ENCODE data around the gene PIAS4. TPM values are rescaled to one million over a fixed set of nuclear protein-coding genes. Genes with fewer than 3 reads are reported as not detected.

The PIAS4 gene
- total and polyA plus RNA-seq, 2 of the 13 experiments (the other 11 are each of a cell fraction or from before 2014, with no cell fraction given) = 9.0 to 20.1 TPM

GRCh38 chr19:3986260-3987041, 21.1 kb upstream of the PIAS4 start (continued):
- TF ChIP-seq SYNCRIP (IDR thresholded peaks at IDR 0.05; ENCODE audit: insufficient read depth, low read depth, low read length) (no peak), HDAC1 (CRISPR knock-in tag; IDR thresholded peaks at IDR 0.05) (peak; percentile 30; the same call in 1 of the 2 replicates), ZNF235 (CRISPR knock-in tag; IDR thresholded peaks at IDR 0.05; ENCODE audit: borderline replicate concordance) (no peak), CBX2 (IDR thresholded peaks at IDR 0.05; ENCODE audit: low read depth, low read length) (no peak), CBX2 (CRISPR knock-in tag; IDR thresholded peaks at IDR 0.05; ENCODE audit: low read depth) (no peak), RAD21 (CRISPR knock-in tag; IDR thresholded peaks at IDR 0.05) (peak; percentile 38), RXRA (CRISPR knock-in tag; IDR thresholded peaks at IDR 0.05) (peak; percentile 62; the same call in 1 of the 2 replicates), AHR (CRISPR knock-in tag; IDR thresholded peaks at IDR 0.05) (no peak), ZKSCAN1 (IDR thresholded peaks at IDR 0.05; ENCODE audit: low read length) (peak; percentile 90), HOXA5 (CRISPR knock-in tag; IDR thresholded peaks at IDR 0.05) (0 out of 2 replicates have a peak, but pooled peaks have one; percentile 43), SKIL (CRISPR knock-in tag; IDR thresholded peaks at IDR 0.05; ENCODE audit: borderline replicate concordance) (no peak), MED8 (CRISPR knock-in tag; IDR thresholded peaks at IDR 0.05; ENCODE audit: insufficient replicate concordance) (peak; percentile 12), ZNF335 (CRISPR knock-in tag; IDR thresholded peaks at IDR 0.05) (no peak), HHEX (CRISPR knock-in tag; IDR thresholded peaks at IDR 0.05) (no peak), ATF7 (IDR thresholded peaks at IDR 0.05) (no peak), ATF7 (CRISPR knock-in tag; IDR thresholded peaks at IDR 0.05) (no peak), HOXA7 (CRISPR knock-in tag; IDR thresholded peaks at IDR 0.05) (no peak), FLYWCH1 (CRISPR knock-in tag; IDR thresholded peaks at IDR 0.05) (no peak), ATF1 (CRISPR knock-in tag; IDR thresholded peaks at IDR 0.05) (0 out of 2 replicates have a peak, but pooled peaks have one; percentile 37), RBFOX2 (IDR thresholded peaks at IDR 0.05; ENCODE audit: low read depth, low read length) (no peak)
- TF ChIP-seq, protein P1, sequence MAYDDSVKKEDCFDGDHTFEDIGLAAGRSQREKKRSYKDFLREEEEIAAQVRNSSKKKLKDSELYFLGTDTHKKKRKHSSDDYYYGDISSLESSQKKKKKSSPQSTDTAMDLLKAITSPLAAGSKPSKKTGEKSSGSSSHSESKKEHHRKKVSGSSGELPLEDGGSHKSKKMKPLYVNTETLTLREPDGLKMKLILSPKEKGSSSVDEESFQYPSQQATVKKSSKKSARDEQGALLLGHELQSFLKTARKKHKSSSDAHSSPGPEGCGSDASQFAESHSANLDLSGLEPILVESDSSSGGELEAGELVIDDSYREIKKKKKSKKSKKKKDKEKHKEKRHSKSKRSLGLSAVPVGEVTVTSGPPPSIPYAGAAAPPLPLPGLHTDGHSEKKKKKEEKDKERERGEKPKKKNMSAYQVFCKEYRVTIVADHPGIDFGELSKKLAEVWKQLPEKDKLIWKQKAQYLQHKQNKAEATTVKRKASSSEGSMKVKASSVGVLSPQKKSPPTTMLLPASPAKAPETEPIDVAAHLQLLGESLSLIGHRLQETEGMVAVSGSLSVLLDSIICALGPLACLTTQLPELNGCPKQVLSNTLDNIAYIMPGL (CRISPR knock-in tag; IDR thresholded peaks at IDR 0.05; ENCODE audit: borderline replicate concordance in 1 of 2, low read depth in 1 of 2) = peak in 1 of 2 experiments; percentile 19; a peak in 1 of 4 replicates
- TF ChIP-seq, protein P2, sequence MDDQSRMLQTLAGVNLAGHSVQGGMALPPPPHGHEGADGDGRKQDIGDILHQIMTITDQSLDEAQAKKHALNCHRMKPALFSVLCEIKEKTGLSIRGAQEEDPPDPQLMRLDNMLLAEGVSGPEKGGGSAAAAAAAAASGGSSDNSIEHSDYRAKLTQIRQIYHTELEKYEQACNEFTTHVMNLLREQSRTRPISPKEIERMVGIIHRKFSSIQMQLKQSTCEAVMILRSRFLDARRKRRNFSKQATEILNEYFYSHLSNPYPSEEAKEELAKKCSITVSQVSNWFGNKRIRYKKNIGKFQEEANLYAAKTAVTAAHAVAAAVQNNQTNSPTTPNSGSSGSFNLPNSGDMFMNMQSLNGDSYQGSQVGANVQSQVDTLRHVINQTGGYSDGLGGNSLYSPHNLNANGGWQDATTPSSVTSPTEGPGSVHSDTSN (CRISPR knock-in tag; IDR thresholded peaks at IDR 0.05; ENCODE audit: borderline replicate concordance) = no peak
- TF ChIP-seq, protein P3, sequence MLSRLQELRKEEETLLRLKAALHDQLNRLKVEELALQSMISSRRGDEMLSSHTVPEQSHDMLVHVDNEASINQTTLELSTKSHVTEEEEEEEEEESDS (CRISPR knock-in tag; IDR thresholded peaks at IDR 0.05; ENCODE audit: borderline replicate concordance) = no peak
- TF ChIP-seq, protein P4, sequence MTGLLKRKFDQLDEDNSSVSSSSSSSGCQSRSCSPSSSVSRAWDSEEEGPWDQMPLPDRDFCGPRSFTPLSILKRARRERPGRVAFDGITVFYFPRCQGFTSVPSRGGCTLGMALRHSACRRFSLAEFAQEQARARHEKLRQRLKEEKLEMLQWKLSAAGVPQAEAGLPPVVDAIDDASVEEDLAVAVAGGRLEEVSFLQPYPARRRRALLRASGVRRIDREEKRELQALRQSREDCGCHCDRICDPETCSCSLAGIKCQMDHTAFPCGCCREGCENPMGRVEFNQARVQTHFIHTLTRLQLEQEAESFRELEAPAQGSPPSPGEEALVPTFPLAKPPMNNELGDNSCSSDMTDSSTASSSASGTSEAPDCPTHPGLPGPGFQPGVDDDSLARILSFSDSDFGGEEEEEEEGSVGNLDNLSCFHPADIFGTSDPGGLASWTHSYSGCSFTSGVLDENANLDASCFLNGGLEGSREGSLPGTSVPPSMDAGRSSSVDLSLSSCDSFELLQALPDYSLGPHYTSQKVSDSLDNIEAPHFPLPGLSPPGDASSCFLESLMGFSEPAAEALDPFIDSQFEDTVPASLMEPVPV (CRISPR knock-in tag; IDR thresholded peaks at IDR 0.05) = no peak

All from HepG2 (cell line).